SKM-1 (cell line): Measurements from ENCODE around the gene CALML5.
"Not testable (repeated sequence)": the region's sequence is repeated elsewhere in the genome, so short reads cannot be mapped to it uniquely, and the experiment has no call there.

Source experiments
- DNase-seq: peaks from one replicate; lab custom pipeline; 2025; ENCODE audit not compliant: unreplicated experiment; lab: John Stamatoyannopoulos, UW

Gene CALML5

GRCh38 chr10:5485948-5486852 lies 13.2 kb downstream of the CALML5 start:
- no peak for DNase-seq

- no peak for DNase-seq
These were observed 14.1 kb downstream of the CALML5 start for GRCh38 chr10:5485290-5485689.

- no peak for DNase-seq
These were observed 15.2 kb downstream of the CALML5 start for GRCh38 chr10:5484205-5484604.

- no peak for DNase-seq
These were observed 17.4 kb downstream of the CALML5 start for GRCh38 chr10:5482016-5482415.

GRCh38 chr10:5481121-5481520 lies 18.2 kb downstream of the CALML5 start:
- DNase-seq = no peak

- DNase-seq = no peak
These were observed 19.0 kb downstream of the CALML5 start for GRCh38 chr10:5480162-5480941.

GRCh38 chr10:5479481-5480161 lies 19.7 kb downstream of the CALML5 start:
- DNase-seq = no peak

- DNase-seq = no peak
These were observed 20.6 kb downstream of the CALML5 start for GRCh38 chr10:5478694-5479305.

- no peak for DNase-seq
These were observed 21.2 kb downstream of the CALML5 start for GRCh38 chr10:5477948-5478693.

- no peak for DNase-seq
These were observed 22.3 kb downstream of the CALML5 start for GRCh38 chr10:5476918-5477525.

- DNase-seq = not testable (repeated sequence)
These were observed 23.2 kb downstream of the CALML5 start for GRCh38 chr10:5475974-5476807.

- DNase-seq = not testable (repeated sequence)
These were observed 24.3 kb downstream of the CALML5 start for GRCh38 chr10:5475088-5475487.

- DNase-seq = not testable (repeated sequence)
These were observed 24.7 kb downstream of the CALML5 start for GRCh38 chr10:5474642-5475041.

GRCh38 chr10:5470062-5470751 lies 29.2 kb downstream of the CALML5 start:
- DNase-seq = no peak

- DNase-seq = no peak
These were observed 29.9 kb downstream of the CALML5 start for GRCh38 chr10:5469353-5470061.

GRCh38 chr10:5468262-5469106 lies 30.9 kb downstream of the CALML5 start:
- no peak for DNase-seq
